AG08395 (cell line): Measurements from ENCODE around the gene PPP1R14D.

Experiments
- DNase-seq: peaks from one replicate; pipeline ENCODE4 v3.0.0; 2012; ENCODE audit warnings: mixed read lengths, low spot score

PPP1R14D gene

GRCh38 chr15:40782609-40783227, 45.8 kb downstream of the PPP1R14D start:
- DNase-seq: no peak

GRCh38 chr15:40776537-40777141, 51.9 kb downstream of the PPP1R14D start:
- peak; percentile 92 for DNase-seq

GRCh38 chr15:40775740-40776536, 52.6 kb downstream of the PPP1R14D start:
- DNase-seq: no peak

GRCh38 chr15:40775007-40775406, 53.5 kb downstream of the PPP1R14D start:
- DNase-seq: no peak

- DNase-seq: no peak
Observed at GRCh38 chr15:40773902-40774301, 54.6 kb downstream of the PPP1R14D start.

GRCh38 chr15:40773496-40773895, 55.0 kb downstream of the PPP1R14D start:
- no peak for DNase-seq

- no peak for DNase-seq
Observed at GRCh38 chr15:40772014-40772413, 56.5 kb downstream of the PPP1R14D start.

- no peak for DNase-seq
Observed at GRCh38 chr15:40771242-40771641, 57.3 kb downstream of the PPP1R14D start.

- DNase-seq: no peak
Observed at GRCh38 chr15:40770147-40770721, 58.3 kb downstream of the PPP1R14D start.

GRCh38 chr15:40769274-40770146, 59.0 kb downstream of the PPP1R14D start, which contains the start of gene C15orf62:
TSS of gene C15orf62 (plus strand) at chr15:40769980. CDS start at chr15:40770496, 516 bp downstream.
- DNase-seq: no peak

GRCh38 chr15:40768521-40769273, 59.8 kb downstream of the PPP1R14D start:
- no peak for DNase-seq

GRCh38 chr15:40767838-40768500, 60.5 kb downstream of the PPP1R14D start:
- no peak for DNase-seq

- DNase-seq: peak; percentile 29
Observed at GRCh38 chr15:40766906-40767837, 61.3 kb downstream of the PPP1R14D start.

GRCh38 chr15:40766194-40766815, 62.2 kb downstream of the PPP1R14D start:
- peak; percentile 40 for DNase-seq
